Cardiac muscle cell (in vitro differentiated cells and primary cell): ENCODE measurements around the gene CNPY2. TPM values are rescaled to one million over a fixed set of nuclear protein-coding genes. Genes with fewer than 3 reads are reported as not detected.
"Not testable (repeated sequence)": the region's sequence is repeated elsewhere in the genome, so short reads cannot be mapped to it uniquely, and the experiment has no call there.

Experiments used
- DNase-seq, 2 donors: peaks; one replicate each; pipeline versions ENCODE4 v3.0.0 to v3.0.0-alpha.2; 2010 to 2017; ENCODE audit warnings: low read depth in 1 of 2, low spot score in 1 of 2
- H3K27ac ChIP-seq: fragments of 200-600 bp; sonication (generic); 2 replicates; pipeline ENCODE4 v1.5.1; 2016
- H3K27me3 ChIP-seq: fragments of 200-600 bp; sonication (generic); 2 replicates; pipeline ENCODE4 v1.6.0; 2016; ENCODE audit warnings: control low read depth
- H3K36me3 ChIP-seq: fragments of 200-600 bp; sonication (generic); 2 replicates; pipeline ENCODE4 v1.5.1; 2016; ENCODE audit warnings: control low read depth
- H3K4me1 ChIP-seq: fragments of 200-600 bp; sonication (generic); 2 replicates; pipeline ENCODE4 v1.8.1; 2017; ENCODE audit warnings: low read depth, mild to moderate bottlenecking, mixed run types
- H3K4me3 ChIP-seq: fragments of 200-600 bp; sonication (generic); 2 replicates; pipeline ENCODE4 v1.5.1; 2016; ENCODE audit warnings: mild to moderate bottlenecking
- H3K9me3 ChIP-seq: fragments of 200-600 bp; sonication (generic); 2 replicates; pipeline ENCODE4 v1.5.1; 2017; ENCODE audit warnings: low read depth, mild to moderate bottlenecking, control low read depth
- CTCF ChIP-seq: IDR thresholded peaks from 2 replicates; pipeline ENCODE4 v1.5.1; 2012; ENCODE audit warnings: low read depth, mild to moderate bottlenecking, low read length
- polyA plus RNA-seq: library from polyadenylated mRNA; unstranded; fragments of >200 nt; fragmentation: Nextera tagmentation; extraction: Ambion mirVana; gene quantifications from 2 replicates; pipeline ENCODE4 v1.2.1, GENCODE V29; 2016
- total RNA-seq: library from RNA; depleted of rRNA; stranded (reverse); fragments of >200 nt; gene quantifications from 2 replicates; pipeline ENCODE4 v1.2.3, GENCODE V29; 2016

The CNPY2 gene
- total and polyA plus RNA-seq, 2 experiments from 2014 or later, result 85.3 to 302 TPM

GRCh38 chr12:56326533-56326932 lies 10.7 kb upstream of the CNPY2 start:
- no peak for DNase-seq
- no peak for TF ChIP-seq CTCF
- H3K36me3 ChIP-seq, result peaks cover 31% of the 10 kb centered on the region
- no peak overlapping the region for H3K27ac ChIP-seq
- no peaks in the 10 kb centered on the region for H3K27me3 ChIP-seq
- no peaks in the 10 kb centered on the region for H3K9me3 ChIP-seq
- no peak overlapping the region for H3K4me3 ChIP-seq
- H3K4me1 ChIP-seq, result no peaks in the 10 kb centered on the region

GRCh38 chr12:56326126-56326525 lies 10.3 kb upstream of the CNPY2 start:
- H3K27ac ChIP-seq, result no peak overlapping the region
- peaks cover 31% of the 10 kb centered on the region for H3K36me3 ChIP-seq
- H3K9me3 ChIP-seq, result no peaks in the 10 kb centered on the region
- H3K4me1 ChIP-seq, result no peaks in the 10 kb centered on the region
- H3K4me3 ChIP-seq, result no peak overlapping the region
- TF ChIP-seq CTCF, result no peak
- H3K27me3 ChIP-seq, result no peaks in the 10 kb centered on the region
- DNase-seq, result no peak

DNA sequence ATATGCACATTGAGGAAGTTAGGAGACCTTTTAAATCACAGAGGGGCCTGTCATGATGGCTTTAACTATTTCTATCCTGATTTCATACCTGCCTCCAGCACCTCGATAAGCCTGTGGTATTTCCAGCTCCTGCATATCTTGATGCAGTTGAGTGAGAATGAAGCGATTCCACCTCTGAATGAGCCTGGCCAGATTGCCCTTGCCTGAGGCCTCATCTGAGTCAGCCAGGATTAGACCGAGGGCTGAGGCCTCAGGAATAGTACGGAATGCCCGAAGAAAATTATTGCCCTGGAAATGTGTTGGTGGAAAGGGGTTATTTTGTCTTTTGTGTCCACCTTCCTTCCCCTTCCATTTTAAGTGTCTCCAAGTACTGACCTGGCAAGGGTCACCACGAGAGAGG lies 8.4 kb upstream of the CNPY2 start:
- peaks cover 37% of the 10 kb centered on the region for H3K36me3 ChIP-seq
- no peaks in the 10 kb centered on the region for H3K9me3 ChIP-seq
- no peak for DNase-seq
- no peak overlapping the region for H3K4me3 ChIP-seq
- no peak overlapping the region for H3K27ac ChIP-seq
- no peaks in the 10 kb centered on the region for H3K27me3 ChIP-seq
- no peaks in the 10 kb centered on the region for H3K4me1 ChIP-seq
- no peak for TF ChIP-seq CTCF

DNA sequence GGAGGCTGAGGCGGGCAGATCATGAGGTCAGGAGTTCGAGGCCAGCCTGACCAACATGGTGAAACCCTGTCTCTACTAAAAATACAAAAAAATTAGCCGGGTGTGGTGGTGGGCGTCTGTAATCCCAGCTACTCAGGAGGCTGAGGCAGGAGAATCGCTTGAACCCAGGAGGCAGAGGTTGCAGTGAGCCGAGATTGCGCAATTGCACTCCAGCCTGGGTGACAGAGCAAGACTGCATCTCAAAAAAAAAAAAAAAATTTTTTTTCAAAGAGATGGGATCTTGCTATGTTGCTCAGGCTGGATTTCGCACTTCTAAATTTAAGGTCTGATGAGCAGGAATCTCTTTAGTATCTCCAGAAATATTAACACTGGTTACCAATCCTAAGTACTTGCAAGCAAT lies 5.8 kb upstream of the CNPY2 start:
- H3K4me3 ChIP-seq, DNase-seq, H3K27ac ChIP-seq, H3K27me3 ChIP-seq, H3K4me1 ChIP-seq, H3K9me3 ChIP-seq: not testable (repeated sequence)
- H3K36me3 ChIP-seq, result peaks cover 37% of the 10 kb centered on the region

DNA sequence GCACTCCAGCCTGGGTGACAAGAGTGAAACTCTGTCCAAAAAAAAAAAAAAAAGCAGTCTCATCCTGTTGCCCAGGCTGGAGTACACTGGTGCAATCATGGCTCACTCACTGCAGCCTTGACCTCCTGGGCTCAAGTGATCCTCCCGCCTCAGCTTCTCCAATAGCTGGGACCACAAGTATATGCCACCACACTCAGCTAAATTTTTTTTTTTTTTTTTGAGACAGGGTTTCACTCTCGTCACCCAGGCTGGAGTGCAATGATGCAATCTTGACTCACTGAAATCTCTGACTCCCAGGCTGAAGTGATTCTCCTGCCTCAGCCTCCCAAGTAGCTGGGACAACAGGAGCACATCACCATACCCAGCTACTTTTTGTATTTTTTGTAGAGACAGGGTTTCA lies 5.2 kb upstream of the CNPY2 start:
- H3K9me3 ChIP-seq, result no peaks in the 10 kb centered on the region
- H3K36me3 ChIP-seq, result peaks cover 34% of the 10 kb centered on the region
- no peaks in the 10 kb centered on the region for H3K27me3 ChIP-seq
- H3K27ac ChIP-seq, result no peak overlapping the region
- DNase-seq, result no peak
- no peak for TF ChIP-seq CTCF
- no peak overlapping the region for H3K4me3 ChIP-seq
- H3K4me1 ChIP-seq, result no peaks in the 10 kb centered on the region

DNA sequence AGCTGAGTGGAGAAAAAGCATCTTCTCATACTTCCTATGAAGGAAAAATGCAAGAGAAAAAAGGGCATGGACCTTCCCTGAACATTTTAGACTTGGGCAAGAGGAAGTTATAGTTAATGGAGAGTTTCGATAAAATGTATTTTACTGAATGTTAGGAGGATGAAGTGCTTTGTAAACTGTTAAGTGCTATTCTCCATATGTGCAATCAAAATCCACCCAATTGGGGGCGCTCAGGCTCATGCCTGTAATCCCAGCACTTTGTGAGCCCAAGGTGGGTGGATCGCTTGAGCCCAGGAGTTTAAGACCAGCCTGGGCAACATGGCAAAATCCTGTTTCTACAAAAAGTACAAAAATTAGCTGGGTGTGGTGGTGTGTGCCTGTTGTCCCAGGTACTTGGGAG lies 1.9 kb upstream of the CNPY2 start:
- Histone ChIP-seq H3K27me3 (no peaks in the 10 kb centered on the region), H3K4me3 (no peak overlapping the region), H3K4me1 (peaks cover 5% of the 10 kb centered on the region), H3K9me3 (no peaks in the 10 kb centered on the region), H3K36me3 (peaks cover 26% of the 10 kb centered on the region), H3K27ac (no peak overlapping the region)
- no peak for DNase-seq
- TF ChIP-seq CTCF, result no peak
